IMR-90 (cell line): Measurements from ENCODE around the gene XAGE1B.
"Not testable (repeated sequence)": the region's sequence is repeated elsewhere in the genome, so short reads cannot be mapped to it uniquely, and the experiment has no call there.

Experiments used
- BHLHE40 ChIP-seq: fragments of 150-350 bp; IDR thresholded peaks from 2 replicates; pipeline ENCODE4 v1.6.1; 2016; ENCODE audit warnings: mild to moderate bottlenecking, low read depth, low read length
- CEBPB ChIP-seq: IDR thresholded peaks from 2 replicates; pipeline ENCODE4 v1.6.1; 2012; ENCODE audit warnings: low read depth, low read length, improper control_type of control experiment
- CTCF ChIP-seq: conservative IDR thresholded peaks from 2 replicates; pipeline ENCODE4 v1.5.1; 2012; ENCODE audit warnings: mild to moderate bottlenecking, low read depth, low read length, improper control_type of control experiment
- ELK1 ChIP-seq: fragments of 150-350 bp; IDR thresholded peaks from 2 replicates; pipeline ENCODE4 v1.6.1; 2016; ENCODE audit warnings: low read depth, mild to moderate bottlenecking, low read length, moderate library complexity, borderline replicate concordance
- MAZ ChIP-seq: IDR thresholded peaks from 2 replicates; pipeline ENCODE4 v1.6.1; 2012; ENCODE audit warnings: low read depth, mild to moderate bottlenecking, low read length, improper control_type of control experiment, moderate library complexity, borderline replicate concordance
- MXI1 ChIP-seq: IDR thresholded peaks from 2 replicates; pipeline ENCODE4 v1.6.1; 2012; ENCODE audit warnings: low read depth, mild to moderate bottlenecking, low read length, moderate library complexity, borderline replicate concordance
- POLR2A ChIP-seq: IDR thresholded peaks from 2 replicates; pipeline ENCODE4 v1.6.1; 2012; ENCODE audit warnings: mild to moderate bottlenecking, low read depth, low read length
- RAD21 ChIP-seq: IDR thresholded peaks from 2 replicates; pipeline ENCODE4 v1.6.1; 2012; ENCODE audit warnings: low read length, improper control_type of control experiment
- RFX5 ChIP-seq: IDR thresholded peaks from 2 replicates; pipeline ENCODE4 v1.8.0; 2012; ENCODE audit warnings: low read depth, mild to moderate bottlenecking, low read length, moderate library complexity

GRCh38 chrX:52471301-52471700 lies 45.6 kb downstream of the XAGE1B start:
- TF ChIP-seq CTCF, RFX5, MAZ, ELK1, CEBPB, MXI1, POLR2A, BHLHE40, RAD21: not testable (repeated sequence)
